Mesothelial cell of epicardium (in vitro differentiated cells): Measurements from ENCODE around the gene GALNT18. TPM values are rescaled to one million over a fixed set of nuclear protein-coding genes. Genes with fewer than 3 reads are reported as not detected.

Experiments
- DNase-seq, 2 experiments: peaks; one replicate each; pipeline ENCODE4 v3.0.0; 2021; ENCODE audit warnings: low spot score in 2 of 2; ENCODE audit not compliant: unreplicated experiment in 2 of 2
- H3K27ac Mint-ChIP-seq: 2 replicates; pipeline ENCODE4 v1.8.0; 2021; ENCODE audit warnings: mixed read lengths
- H3K27me3 Mint-ChIP-seq: 2 replicates; pipeline ENCODE4 v1.8.0; 2021; ENCODE audit warnings: low read depth, mixed read lengths
- H3K36me3 Mint-ChIP-seq: 2 replicates; pipeline ENCODE4 v1.8.0; 2021; ENCODE audit warnings: mixed read lengths
- H3K4me1 Mint-ChIP-seq: 2 replicates; pipeline ENCODE4 v1.8.0; 2021; ENCODE audit warnings: mixed read lengths
- H3K4me3 Mint-ChIP-seq: 2 replicates; pipeline ENCODE4 v1.8.0; 2021; ENCODE audit warnings: mild to moderate bottlenecking, moderate library complexity, mixed read lengths
- H3K9me3 Mint-ChIP-seq: 2 replicates; pipeline ENCODE4 v1.8.0; 2021; ENCODE audit warnings: mixed read lengths
- total RNA-seq: library from RNA; stranded (reverse); gene quantifications from 3 replicates; pipeline ENCODE4 v1.2.1, GENCODE V29; 2021
- TF ChIP-seq, protein P1 (sequence below): fragments of 200-600 bp; sonication (generic); IDR thresholded peaks from one replicate; pipeline ENCODE4 v1.5.0; 2021; ENCODE audit warnings: antibody characterized with exemption; ENCODE audit not compliant: unreplicated experiment

GALNT18 gene
- total RNA-seq, 1 donor from 2014 or later, result 4.2 TPM

DNA sequence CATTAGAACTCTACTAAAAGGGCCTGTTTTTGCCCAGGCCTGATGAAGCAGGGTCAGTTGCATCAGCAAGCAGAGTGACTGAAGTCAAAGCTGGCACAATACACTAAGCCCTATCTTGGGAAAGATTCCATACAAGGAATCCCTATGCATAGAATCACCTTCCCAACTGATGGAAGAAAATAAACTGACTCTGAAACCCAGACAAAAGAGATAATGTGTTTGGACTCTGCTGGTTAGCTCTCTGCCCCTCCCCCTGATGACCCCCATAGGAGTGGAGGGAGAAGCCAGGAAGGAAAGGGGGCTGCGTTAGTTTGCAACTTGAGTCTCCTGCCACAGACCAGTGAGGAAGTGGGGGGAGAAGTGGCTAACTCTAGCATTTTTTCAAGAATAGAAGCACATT is 32.9 kb downstream of the GALNT18 start:
- no peak overlapping the region for H3K4me3 Mint-ChIP-seq
- no peak for DNase-seq

DNA sequence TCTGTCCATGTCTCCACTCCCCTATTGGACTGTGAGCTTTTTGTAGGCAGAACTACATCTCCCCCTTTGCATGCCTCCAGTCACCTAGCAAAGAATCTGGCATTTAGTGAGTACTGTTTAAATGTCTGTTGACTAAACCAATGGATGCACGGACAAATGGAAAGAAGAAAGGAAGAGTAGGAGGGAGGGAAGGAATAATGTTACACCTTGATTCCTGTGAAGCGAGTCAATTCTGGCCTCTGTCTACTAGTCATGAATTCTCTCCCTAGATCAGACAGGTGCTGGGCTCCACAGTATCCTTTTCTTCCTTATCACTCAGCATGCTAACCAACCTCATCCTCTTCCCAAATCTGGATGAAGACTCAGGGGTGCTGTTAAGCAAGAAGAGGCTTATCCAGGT is 33.6 kb downstream of the GALNT18 start:
- H3K27ac Mint-ChIP-seq, result no peak overlapping the region
- TF ChIP-seq, protein P1, sequence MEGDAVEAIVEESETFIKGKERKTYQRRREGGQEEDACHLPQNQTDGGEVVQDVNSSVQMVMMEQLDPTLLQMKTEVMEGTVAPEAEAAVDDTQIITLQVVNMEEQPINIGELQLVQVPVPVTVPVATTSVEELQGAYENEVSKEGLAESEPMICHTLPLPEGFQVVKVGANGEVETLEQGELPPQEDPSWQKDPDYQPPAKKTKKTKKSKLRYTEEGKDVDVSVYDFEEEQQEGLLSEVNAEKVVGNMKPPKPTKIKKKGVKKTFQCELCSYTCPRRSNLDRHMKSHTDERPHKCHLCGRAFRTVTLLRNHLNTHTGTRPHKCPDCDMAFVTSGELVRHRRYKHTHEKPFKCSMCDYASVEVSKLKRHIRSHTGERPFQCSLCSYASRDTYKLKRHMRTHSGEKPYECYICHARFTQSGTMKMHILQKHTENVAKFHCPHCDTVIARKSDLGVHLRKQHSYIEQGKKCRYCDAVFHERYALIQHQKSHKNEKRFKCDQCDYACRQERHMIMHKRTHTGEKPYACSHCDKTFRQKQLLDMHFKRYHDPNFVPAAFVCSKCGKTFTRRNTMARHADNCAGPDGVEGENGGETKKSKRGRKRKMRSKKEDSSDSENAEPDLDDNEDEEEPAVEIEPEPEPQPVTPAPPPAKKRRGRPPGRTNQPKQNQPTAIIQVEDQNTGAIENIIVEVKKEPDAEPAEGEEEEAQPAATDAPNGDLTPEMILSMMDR, result no peak
- no peaks in the 10 kb centered on the region for H3K36me3 Mint-ChIP-seq
- no peak overlapping the region for H3K4me3 Mint-ChIP-seq
- no peak for DNase-seq
- peaks cover 14% of the 10 kb centered on the region for H3K4me1 Mint-ChIP-seq
- H3K27me3 Mint-ChIP-seq, result peaks cover 5% of the 10 kb centered on the region
- no peaks in the 10 kb centered on the region for H3K9me3 Mint-ChIP-seq

More for the DNA sequence above, 32.9 kb downstream of the GALNT18 start:
- TF ChIP-seq, protein P1, result no peak
- no peaks in the 10 kb centered on the region for H3K9me3 Mint-ChIP-seq
- peaks cover 4% of the 10 kb centered on the region for H3K27me3 Mint-ChIP-seq
- no peaks in the 10 kb centered on the region for H3K36me3 Mint-ChIP-seq
- H3K4me1 Mint-ChIP-seq, result peaks cover 12% of the 10 kb centered on the region
- H3K27ac Mint-ChIP-seq, result no peak overlapping the region

DNA sequence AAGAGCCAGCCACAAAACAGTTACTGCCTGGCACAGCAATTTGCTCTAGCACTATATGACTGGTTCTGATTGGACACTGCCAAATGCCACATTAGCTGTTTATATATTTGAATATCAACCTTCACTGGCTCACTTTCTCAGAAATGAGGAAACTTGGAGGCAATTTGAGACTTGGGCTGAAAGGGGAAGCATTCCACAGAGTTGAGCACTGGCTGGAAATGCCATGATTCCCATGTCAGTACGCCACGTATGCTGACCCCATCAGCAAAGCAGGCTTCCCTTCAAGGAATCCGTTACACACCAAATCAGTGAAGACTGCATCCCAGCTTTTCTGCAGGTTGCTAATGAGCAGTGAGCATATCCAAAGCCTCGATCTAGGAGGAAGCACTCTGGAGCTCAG is 34.7 kb downstream of the GALNT18 start:
- Mint-ChIP-seq H3K9me3 (no peaks in the 10 kb centered on the region), H3K36me3 (no peaks in the 10 kb centered on the region), H3K4me3 (no peak overlapping the region), H3K27me3 (peaks cover 10% of the 10 kb centered on the region), H3K4me1 (peaks cover 11% of the 10 kb centered on the region), H3K27ac (no peak overlapping the region)
- no peak for DNase-seq
- TF ChIP-seq, protein P1, result no peak

DNA sequence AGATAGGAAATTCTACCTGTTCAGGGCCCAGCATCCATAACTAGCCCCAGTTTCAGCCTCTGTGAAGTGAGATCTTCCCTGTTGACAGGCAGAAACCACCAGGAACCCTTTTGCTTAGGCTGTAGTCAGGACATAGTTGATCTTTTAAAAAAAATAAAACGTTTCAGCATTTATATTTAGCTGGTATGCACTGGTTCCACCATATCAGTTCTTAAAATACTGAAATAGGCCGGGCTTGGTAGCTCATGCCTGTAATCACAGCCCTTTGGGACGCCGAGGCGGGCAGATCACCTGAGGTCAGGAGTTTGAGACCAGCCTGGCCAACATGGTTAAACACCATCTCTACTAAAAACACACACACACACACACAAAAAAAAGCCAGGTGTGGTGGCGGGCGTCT is 35.3 kb downstream of the GALNT18 start:
- TF ChIP-seq, protein P1, result no peak
- Mint-ChIP-seq H3K27me3 (peaks cover 15% of the 10 kb centered on the region), H3K9me3 (no peaks in the 10 kb centered on the region), H3K36me3 (no peaks in the 10 kb centered on the region), H3K4me1 (peaks cover 11% of the 10 kb centered on the region), H3K4me3 (no peak overlapping the region), H3K27ac (no peak overlapping the region)
- DNase-seq, result no peak

DNA sequence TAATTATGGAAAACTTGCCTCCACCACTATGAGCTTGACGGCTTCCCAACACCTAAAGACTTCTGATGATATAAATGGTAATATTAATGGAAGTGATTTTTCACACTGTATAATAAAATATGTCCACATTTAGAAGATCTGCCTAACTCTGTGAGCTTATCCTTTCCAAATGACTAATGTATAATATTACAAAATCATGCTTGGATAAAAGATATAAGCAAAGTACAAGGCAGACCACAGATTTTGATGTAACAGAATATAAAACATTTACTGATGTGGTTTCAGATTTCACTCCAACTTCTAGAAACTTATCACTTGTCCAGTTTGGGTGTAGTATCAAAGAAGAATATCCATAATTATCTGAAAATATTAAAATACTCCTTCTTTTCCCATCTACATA is 36.9 kb downstream of the GALNT18 start:
- H3K9me3 Mint-ChIP-seq, result no peaks in the 10 kb centered on the region
- no peak for DNase-seq
- H3K27ac Mint-ChIP-seq, result no peak overlapping the region
- H3K4me1 Mint-ChIP-seq, result peaks cover 16% of the 10 kb centered on the region
- H3K4me3 Mint-ChIP-seq, result no peak overlapping the region
- no peaks in the 10 kb centered on the region for H3K36me3 Mint-ChIP-seq
- H3K27me3 Mint-ChIP-seq, result peaks cover 26% of the 10 kb centered on the region
- TF ChIP-seq, protein P1, result no peak

DNA sequence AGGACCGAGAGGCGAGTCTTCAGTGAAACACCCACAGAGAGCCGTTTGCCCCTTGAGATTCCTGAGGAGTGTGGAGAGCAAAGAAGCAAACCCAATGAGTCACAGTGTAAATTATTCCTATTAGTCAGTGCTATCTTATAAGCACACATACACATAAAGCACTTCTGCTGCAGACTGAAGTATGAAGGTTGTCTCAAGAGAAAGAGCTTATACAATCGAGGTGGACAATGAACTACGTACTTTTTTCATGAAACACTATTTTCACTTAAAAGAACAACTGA is 37.3 kb downstream of the GALNT18 start:
- DNase-seq, result no peak
- H3K4me1 Mint-ChIP-seq, result peaks cover 16% of the 10 kb centered on the region

More for the DNA sequence above, 37.3 kb downstream of the GALNT18 start:
- peaks cover 26% of the 10 kb centered on the region for H3K27me3 Mint-ChIP-seq
- no peak overlapping the region for H3K27ac Mint-ChIP-seq
- no peak overlapping the region for H3K4me3 Mint-ChIP-seq
- no peaks in the 10 kb centered on the region for H3K36me3 Mint-ChIP-seq
- TF ChIP-seq, protein P1, result no peak
- H3K9me3 Mint-ChIP-seq, result no peaks in the 10 kb centered on the region
